Measurements from ENCODE around the gene CRIP3. TPM values are rescaled to one million over a fixed set of nuclear protein-coding genes. Genes with fewer than 3 reads are reported as not detected.
A peak's percentile ranks its signal among the peaks of the same experiment; 100 is the strongest.

Gene CRIP3
- total and polyA plus RNA-seq, 2 of the 13 experiments (the other 11 are each of a cell fraction or from before 2014, with no cell fraction given), result 6.3 to 9.3 TPM

DNA sequence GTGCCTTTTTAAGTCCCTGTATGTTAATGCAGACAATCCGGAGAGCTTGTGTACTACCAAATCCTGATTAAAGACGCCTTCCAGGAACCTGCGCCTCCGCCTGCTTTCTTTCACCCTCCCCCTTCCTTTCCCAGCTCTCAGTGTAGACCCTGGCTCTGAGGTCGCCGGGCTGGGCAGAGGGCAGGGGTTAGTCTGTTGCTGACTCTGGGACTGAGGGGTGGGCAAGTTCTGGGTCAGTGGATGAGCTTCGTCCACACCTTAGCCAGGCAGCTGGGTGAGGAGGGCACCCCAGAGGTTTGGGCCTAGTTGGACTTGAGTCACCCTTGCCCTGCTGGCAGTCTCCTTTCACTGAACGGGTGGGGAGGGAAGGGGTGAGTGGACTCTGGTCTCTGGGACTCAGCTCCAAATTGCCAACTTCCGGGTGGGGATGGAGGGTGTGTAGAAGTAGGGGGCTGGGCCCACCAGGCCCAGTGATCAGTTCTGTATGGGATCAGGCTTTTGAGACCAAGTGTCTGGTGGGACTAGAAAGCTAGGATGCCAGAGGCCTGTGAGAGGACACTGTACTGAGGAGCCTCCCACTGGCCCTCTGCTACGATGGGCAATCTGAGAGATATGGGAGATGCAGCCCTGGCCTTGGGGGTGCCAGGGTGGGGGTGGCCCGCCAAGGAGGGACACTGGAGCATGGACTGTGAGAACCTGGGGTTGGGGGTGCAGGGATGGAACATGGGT lies 31.9 kb downstream of the CRIP3 start (continued):
- TF ChIP-seq TMF1 (CRISPR knock-in tag; IDR thresholded peaks at IDR 0.05; ENCODE audit: low read depth), result no peak
- no peak for TF ChIP-seq NFYC (CRISPR knock-in tag; IDR thresholded peaks at IDR 0.05)
- peak; percentile 88 for TF ChIP-seq RXRB (CRISPR knock-in tag; IDR thresholded peaks at IDR 0.05; ENCODE audit: borderline replicate concordance)
- TF ChIP-seq, protein P1, sequence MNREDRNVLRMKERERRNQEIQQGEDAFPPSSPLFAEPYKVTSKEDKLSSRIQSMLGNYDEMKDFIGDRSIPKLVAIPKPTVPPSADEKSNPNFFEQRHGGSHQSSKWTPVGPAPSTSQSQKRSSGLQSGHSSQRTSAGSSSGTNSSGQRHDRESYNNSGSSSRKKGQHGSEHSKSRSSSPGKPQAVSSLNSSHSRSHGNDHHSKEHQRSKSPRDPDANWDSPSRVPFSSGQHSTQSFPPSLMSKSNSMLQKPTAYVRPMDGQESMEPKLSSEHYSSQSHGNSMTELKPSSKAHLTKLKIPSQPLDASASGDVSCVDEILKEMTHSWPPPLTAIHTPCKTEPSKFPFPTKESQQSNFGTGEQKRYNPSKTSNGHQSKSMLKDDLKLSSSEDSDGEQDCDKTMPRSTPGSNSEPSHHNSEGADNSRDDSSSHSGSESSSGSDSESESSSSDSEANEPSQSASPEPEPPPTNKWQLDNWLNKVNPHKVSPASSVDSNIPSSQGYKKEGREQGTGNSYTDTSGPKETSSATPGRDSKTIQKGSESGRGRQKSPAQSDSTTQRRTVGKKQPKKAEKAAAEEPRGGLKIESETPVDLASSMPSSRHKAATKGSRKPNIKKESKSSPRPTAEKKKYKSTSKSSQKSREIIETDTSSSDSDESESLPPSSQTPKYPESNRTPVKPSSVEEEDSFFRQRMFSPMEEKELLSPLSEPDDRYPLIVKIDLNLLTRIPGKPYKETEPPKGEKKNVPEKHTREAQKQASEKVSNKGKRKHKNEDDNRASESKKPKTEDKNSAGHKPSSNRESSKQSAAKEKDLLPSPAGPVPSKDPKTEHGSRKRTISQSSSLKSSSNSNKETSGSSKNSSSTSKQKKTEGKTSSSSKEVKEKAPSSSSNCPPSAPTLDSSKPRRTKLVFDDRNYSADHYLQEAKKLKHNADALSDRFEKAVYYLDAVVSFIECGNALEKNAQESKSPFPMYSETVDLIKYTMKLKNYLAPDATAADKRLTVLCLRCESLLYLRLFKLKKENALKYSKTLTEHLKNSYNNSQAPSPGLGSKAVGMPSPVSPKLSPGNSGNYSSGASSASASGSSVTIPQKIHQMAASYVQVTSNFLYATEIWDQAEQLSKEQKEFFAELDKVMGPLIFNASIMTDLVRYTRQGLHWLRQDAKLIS (CRISPR knock-in tag; IDR thresholded peaks at IDR 0.05), result peak; percentile 65; the same call in 1 of the 2 replicates
- TF ChIP-seq SRSF4 (IDR thresholded peaks at IDR 0.05; ENCODE audit: low read depth, low read length, poor library complexity, severe bottlenecking), result no peak
- TF ChIP-seq, protein P2, sequence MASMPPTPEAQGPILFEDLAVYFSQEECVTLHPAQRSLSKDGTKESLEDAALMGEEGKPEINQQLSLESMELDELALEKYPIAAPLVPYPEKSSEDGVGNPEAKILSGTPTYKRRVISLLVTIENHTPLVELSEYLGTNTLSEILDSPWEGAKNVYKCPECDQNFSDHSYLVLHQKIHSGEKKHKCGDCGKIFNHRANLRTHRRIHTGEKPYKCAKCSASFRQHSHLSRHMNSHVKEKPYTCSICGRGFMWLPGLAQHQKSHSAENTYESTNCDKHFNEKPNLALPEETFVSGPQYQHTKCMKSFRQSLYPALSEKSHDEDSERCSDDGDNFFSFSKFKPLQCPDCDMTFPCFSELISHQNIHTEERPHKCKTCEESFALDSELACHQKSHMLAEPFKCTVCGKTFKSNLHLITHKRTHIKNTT (CRISPR knock-in tag; IDR thresholded peaks at IDR 0.05), result no peak
- TF ChIP-seq, protein P3, sequence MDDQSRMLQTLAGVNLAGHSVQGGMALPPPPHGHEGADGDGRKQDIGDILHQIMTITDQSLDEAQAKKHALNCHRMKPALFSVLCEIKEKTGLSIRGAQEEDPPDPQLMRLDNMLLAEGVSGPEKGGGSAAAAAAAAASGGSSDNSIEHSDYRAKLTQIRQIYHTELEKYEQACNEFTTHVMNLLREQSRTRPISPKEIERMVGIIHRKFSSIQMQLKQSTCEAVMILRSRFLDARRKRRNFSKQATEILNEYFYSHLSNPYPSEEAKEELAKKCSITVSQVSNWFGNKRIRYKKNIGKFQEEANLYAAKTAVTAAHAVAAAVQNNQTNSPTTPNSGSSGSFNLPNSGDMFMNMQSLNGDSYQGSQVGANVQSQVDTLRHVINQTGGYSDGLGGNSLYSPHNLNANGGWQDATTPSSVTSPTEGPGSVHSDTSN (CRISPR knock-in tag; IDR thresholded peaks at IDR 0.05; ENCODE audit: borderline replicate concordance), result no peak
- TF ChIP-seq, protein P4, sequence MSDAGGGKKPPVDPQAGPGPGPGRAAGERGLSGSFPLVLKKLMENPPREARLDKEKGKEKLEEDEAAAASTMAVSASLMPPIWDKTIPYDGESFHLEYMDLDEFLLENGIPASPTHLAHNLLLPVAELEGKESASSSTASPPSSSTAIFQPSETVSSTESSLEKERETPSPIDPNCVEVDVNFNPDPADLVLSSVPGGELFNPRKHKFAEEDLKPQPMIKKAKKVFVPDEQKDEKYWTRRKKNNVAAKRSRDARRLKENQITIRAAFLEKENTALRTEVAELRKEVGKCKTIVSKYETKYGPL (CRISPR knock-in tag; IDR thresholded peaks at IDR 0.05), result no peak
- no peak for TF ChIP-seq ZNF724P (CRISPR knock-in tag; IDR thresholded peaks at IDR 0.05; ENCODE audit: borderline replicate concordance)
- TF ChIP-seq ZBTB7B (CRISPR knock-in tag; IDR thresholded peaks at IDR 0.05), result peak; percentile 96
- no peak for TF ChIP-seq SRSF9 (IDR thresholded peaks at IDR 0.05; ENCODE audit: borderline replicate concordance, insufficient read depth, low read depth, low read length, poor library complexity, severe bottlenecking)
- TF ChIP-seq NFIC (IDR thresholded peaks at IDR 0.05; ENCODE audit: low read length), result no peak
- TF ChIP-seq SNAPC2 (CRISPR knock-in tag; IDR thresholded peaks at IDR 0.05), result no peak
- TF ChIP-seq, protein P5, sequence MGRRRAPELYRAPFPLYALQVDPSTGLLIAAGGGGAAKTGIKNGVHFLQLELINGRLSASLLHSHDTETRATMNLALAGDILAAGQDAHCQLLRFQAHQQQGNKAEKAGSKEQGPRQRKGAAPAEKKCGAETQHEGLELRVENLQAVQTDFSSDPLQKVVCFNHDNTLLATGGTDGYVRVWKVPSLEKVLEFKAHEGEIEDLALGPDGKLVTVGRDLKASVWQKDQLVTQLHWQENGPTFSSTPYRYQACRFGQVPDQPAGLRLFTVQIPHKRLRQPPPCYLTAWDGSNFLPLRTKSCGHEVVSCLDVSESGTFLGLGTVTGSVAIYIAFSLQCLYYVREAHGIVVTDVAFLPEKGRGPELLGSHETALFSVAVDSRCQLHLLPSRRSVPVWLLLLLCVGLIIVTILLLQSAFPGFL (CRISPR knock-in tag; IDR thresholded peaks at IDR 0.05), result no peak
- no peak; the same call in 1 of the 2 replicates for TF ChIP-seq RARG (CRISPR knock-in tag; IDR thresholded peaks at IDR 0.05; ENCODE audit: low read depth)
- no peak for TF ChIP-seq FOXP1 (IDR thresholded peaks at IDR 0.05)
- TF ChIP-seq FOXP1 (CRISPR knock-in tag; IDR thresholded peaks at IDR 0.05), result peak; percentile 39; the same call in 1 of the 2 replicates
- TF ChIP-seq ZNF720 (CRISPR knock-in tag; IDR thresholded peaks at IDR 0.05), result no peak
- TF ChIP-seq, protein P6, sequence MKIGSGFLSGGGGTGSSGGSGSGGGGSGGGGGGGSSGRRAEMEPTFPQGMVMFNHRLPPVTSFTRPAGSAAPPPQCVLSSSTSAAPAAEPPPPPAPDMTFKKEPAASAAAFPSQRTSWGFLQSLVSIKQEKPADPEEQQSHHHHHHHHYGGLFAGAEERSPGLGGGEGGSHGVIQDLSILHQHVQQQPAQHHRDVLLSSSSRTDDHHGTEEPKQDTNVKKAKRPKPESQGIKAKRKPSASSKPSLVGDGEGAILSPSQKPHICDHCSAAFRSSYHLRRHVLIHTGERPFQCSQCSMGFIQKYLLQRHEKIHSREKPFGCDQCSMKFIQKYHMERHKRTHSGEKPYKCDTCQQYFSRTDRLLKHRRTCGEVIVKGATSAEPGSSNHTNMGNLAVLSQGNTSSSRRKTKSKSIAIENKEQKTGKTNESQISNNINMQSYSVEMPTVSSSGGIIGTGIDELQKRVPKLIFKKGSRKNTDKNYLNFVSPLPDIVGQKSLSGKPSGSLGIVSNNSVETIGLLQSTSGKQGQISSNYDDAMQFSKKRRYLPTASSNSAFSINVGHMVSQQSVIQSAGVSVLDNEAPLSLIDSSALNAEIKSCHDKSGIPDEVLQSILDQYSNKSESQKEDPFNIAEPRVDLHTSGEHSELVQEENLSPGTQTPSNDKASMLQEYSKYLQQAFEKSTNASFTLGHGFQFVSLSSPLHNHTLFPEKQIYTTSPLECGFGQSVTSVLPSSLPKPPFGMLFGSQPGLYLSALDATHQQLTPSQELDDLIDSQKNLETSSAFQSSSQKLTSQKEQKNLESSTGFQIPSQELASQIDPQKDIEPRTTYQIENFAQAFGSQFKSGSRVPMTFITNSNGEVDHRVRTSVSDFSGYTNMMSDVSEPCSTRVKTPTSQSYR (CRISPR knock-in tag; IDR thresholded peaks at IDR 0.05; ENCODE audit: borderline replicate concordance), result peak; percentile 72; the same call in 1 of the 2 replicates
